ENCODE measurements around the gene OXT.
A peak's percentile ranks its signal among the peaks of the same experiment; 100 is the strongest.

OXT gene

DNA sequence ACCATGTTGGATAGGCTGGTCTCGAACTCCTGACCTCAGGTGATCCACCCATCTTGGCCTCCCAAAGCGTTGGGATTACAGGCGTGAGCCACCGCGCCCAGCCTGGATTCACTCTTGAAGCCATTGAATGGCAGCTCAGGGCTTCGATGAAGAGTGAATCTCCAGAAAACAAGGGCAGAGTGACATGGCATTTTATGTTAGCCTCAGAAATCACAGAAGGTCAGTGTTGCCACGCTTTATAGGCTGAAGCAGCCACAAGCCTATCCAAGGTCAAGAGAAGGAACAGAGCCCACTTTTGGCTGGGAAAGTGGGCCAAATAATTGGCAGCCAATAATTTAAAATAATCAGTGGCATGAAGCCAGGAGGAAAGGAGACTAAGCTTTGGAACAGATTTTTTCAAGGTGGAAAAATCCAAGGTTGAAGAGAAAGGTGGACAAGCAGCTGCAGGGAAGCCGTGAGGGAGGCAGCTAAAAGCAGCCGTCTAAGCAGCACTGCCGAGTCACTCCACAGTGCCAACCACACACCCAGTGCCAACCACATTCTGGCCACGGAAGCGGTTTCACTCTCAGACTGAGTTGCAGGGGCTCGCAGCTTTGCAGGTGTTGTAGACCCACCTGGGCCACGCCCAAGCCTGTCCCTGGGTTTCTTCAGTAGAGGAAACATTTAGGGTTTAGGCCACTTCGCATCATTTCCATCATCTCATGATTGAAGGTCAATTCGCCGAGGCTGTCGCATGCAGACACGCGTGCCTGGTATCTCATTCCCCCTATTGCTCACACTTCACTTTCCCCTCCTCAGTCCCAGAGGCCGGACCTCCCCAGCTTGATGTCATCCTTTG, 30.5 kb downstream of the OXT start:
- no peak overlapping the region for H3K4me2 ChIP-seq (ENCODE audit: insufficient read depth, low read length, poor library complexity, severe bottlenecking)
- H4K91ac ChIP-seq (ENCODE audit: low read depth, low read length, poor library complexity), result no peak overlapping the region
- no peaks in the 10 kb centered on the region for H3K79me1 ChIP-seq (ENCODE audit: low read depth, low read length)
- no peak overlapping the region for H3K27ac ChIP-seq (replicated peaks; ENCODE audit: low read length)
- no peak overlapping the region for H2BK120ac ChIP-seq (ENCODE audit: low read depth, low read length)
- H2AFZ ChIP-seq (ENCODE audit: low read length), result no peak overlapping the region
- peak overlapping the region; percentile 16 for H3K18ac ChIP-seq (ENCODE audit: low read length)
- H2AK5ac ChIP-seq (ENCODE audit: low read depth, low read length), result no peak overlapping the region
- no peaks in the 10 kb centered on the region for H3K36me3 ChIP-seq (replicated peaks in 1 of 2; ENCODE audit: control insufficient read depth in 2 of 2, insufficient read depth in 2 of 2, low read length in 2 of 2)
- no peak overlapping the region for H3K14ac ChIP-seq (ENCODE audit: low read length)
- no peak overlapping the region for H2BK5ac ChIP-seq (ENCODE audit: low read length)
- H3K9me3 ChIP-seq (replicated peaks in 1 of 2; ENCODE audit: control insufficient read depth in 2 of 2, insufficient read depth in 1 of 2, low read depth in 1 of 2, low read length in 2 of 2), result no peaks in the 10 kb centered on the region
- H3K23ac ChIP-seq (ENCODE audit: low read depth, low read length, poor library complexity), result no peak overlapping the region
- no peak for DNase-seq (ENCODE audit: low spot score)
- H2BK15ac ChIP-seq (ENCODE audit: low read length), result no peak overlapping the region
- H3K4me3 ChIP-seq (ENCODE audit: low read length in 2 of 2), result no peak overlapping the region
- WGBS, 2 donors (ENCODE audit: extremely low coverage in 2 of 2, insufficient read length in 2 of 2, insufficient replicate concordance in 1 of 2), result no CpG with 5 or more reads among the region's 21 CpGs
- H3K4ac ChIP-seq (ENCODE audit: low read length), result no peak overlapping the region
- no peaks in the 10 kb centered on the region for H3K27me3 ChIP-seq (ENCODE audit: control insufficient read depth in 3 of 3, insufficient read depth in 3 of 3, low read depth in 1 of 3, low read length in 3 of 3)
- no peak overlapping the region for H4K8ac ChIP-seq (ENCODE audit: low read depth, low read length)
- H3K9ac ChIP-seq (ENCODE audit: low read depth, low read length, poor library complexity), result no peak overlapping the region
- no peak overlapping the region for H2BK12ac ChIP-seq (ENCODE audit: low read length)
- peaks cover 0 to 4% of the 10 kb centered on the region in 2 donors for H3K4me1 ChIP-seq (ENCODE audit: control insufficient read depth in 2 of 2, insufficient read depth in 1 of 2, low read depth in 1 of 2, low read length in 2 of 2)

DNA sequence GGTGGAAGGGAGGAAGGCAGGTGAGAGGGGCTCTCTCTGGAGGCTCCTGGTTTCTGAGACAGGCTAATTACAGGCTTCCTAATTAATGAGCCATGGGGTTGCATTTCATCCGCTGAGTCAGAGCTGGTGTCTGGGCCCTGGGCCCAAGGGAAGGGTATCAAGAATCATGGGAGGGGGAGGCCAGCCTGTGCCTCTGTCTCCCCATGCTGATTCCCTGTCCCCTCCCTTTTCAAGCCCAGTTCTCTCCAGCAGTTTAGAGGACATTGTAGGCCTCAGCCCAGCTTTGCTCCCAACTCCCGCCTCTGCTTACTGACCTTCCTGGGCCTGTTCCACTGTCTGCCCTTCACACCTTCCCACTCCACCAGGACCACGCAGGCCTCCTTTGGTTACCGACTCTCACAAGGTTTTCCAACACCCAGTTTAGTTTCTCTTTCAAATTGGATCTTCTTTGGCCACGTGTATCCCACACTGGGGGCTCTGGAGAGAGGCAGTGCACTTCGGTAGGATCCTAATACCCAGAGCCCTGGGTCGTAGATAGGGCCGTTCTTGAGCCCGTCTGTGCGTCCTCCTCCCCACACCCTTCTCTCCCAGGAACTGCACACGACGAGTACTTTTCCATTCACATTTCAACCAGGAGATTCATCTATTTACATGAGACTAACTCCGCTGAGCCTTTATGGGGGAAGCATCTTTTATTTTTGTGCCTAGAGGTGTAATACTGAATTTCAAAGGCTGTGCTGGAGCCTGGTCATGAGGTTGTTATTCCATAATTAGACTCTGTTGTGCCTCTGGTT, 31.4 kb downstream of the OXT start:
- Histone ChIP-seq H3K36me3 (replicated peaks in 1 of 2; ENCODE audit: control insufficient read depth in 2 of 2, insufficient read depth in 2 of 2, low read length in 2 of 2) (no peaks in the 10 kb centered on the region), H3K27ac (replicated peaks; ENCODE audit: low read length) (no peak overlapping the region), H3K4ac (ENCODE audit: low read length) (no peak overlapping the region), H2BK5ac (ENCODE audit: low read length) (no peak overlapping the region), H3K4me2 (ENCODE audit: insufficient read depth, low read length, poor library complexity, severe bottlenecking) (no peak overlapping the region), H2BK15ac (ENCODE audit: low read length) (no peak overlapping the region), H3K9me3 (replicated peaks in 1 of 2; ENCODE audit: control insufficient read depth in 2 of 2, insufficient read depth in 1 of 2, low read depth in 1 of 2, low read length in 2 of 2) (no peaks in the 10 kb centered on the region), H3K4me3 (ENCODE audit: low read length in 2 of 2) (no peak overlapping the region), H2BK12ac (ENCODE audit: low read length) (no peak overlapping the region), H3K14ac (ENCODE audit: low read length) (no peak overlapping the region), H3K9ac (ENCODE audit: low read depth, low read length, poor library complexity) (no peak overlapping the region), H4K8ac (ENCODE audit: low read depth, low read length) (no peak overlapping the region), H3K4me1 (ENCODE audit: control insufficient read depth in 2 of 2, insufficient read depth in 1 of 2, low read depth in 1 of 2, low read length in 2 of 2) (peaks cover 2 to 7% of the 10 kb centered on the region in 2 donors), H3K27me3 (ENCODE audit: control insufficient read depth in 3 of 3, insufficient read depth in 3 of 3, low read depth in 1 of 3, low read length in 3 of 3) (no peaks in the 10 kb centered on the region), H2AFZ (ENCODE audit: low read length) (peak overlapping the region; percentile 30), H2AK5ac (ENCODE audit: low read depth, low read length) (no peak overlapping the region), H3K23ac (ENCODE audit: low read depth, low read length, poor library complexity) (no peak overlapping the region), H4K91ac (ENCODE audit: low read depth, low read length, poor library complexity) (no peak overlapping the region), H3K79me1 (ENCODE audit: low read depth, low read length) (no peaks in the 10 kb centered on the region), H2BK120ac (ENCODE audit: low read depth, low read length) (no peak overlapping the region), H3K18ac (ENCODE audit: low read length) (no peak overlapping the region)
- DNase-seq (ENCODE audit: low spot score), result no peak
- WGBS, 2 donors (ENCODE audit: extremely low coverage in 2 of 2, insufficient read length in 2 of 2, insufficient replicate concordance in 1 of 2), result no CpG with 5 or more reads among the region's 13 CpGs

DNA sequence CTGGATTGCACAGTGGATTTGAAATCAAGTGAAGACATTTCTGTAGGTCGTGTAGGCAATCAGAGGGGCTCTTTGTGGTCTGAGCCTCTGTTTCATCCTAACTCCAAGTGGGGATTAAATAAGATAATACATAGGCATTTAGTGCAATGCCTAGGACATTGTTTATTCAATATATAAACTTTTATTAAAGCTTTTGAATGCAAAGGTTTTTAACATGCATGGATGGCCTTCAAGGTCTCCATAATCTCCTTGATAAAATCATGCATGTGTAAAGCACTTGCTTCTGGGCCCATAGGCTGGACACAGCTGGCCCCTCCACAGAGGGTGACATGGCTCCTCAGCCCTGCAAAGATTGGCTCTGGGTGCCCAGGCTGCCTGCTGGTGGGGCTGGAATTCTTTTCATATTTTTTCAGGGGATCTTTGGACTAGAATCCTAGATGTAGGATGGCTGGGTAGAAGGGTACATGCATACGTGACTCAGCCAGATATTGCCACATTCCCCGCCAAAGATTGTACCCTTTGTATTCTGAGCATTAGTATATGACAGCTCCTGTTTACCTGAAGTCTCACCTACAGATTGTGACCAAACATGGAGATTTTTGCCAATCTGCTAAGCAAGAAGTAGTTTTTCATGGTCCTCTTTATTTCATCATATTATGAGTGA, 32.1 kb downstream of the OXT start:
- Histone ChIP-seq H3K4me3 (ENCODE audit: low read length in 2 of 2) (no peak overlapping the region), H3K14ac (ENCODE audit: low read length) (no peak overlapping the region), H3K36me3 (replicated peaks in 1 of 2; ENCODE audit: control insufficient read depth in 2 of 2, insufficient read depth in 2 of 2, low read length in 2 of 2) (no peaks in the 10 kb centered on the region), H3K79me1 (ENCODE audit: low read depth, low read length) (no peaks in the 10 kb centered on the region), H3K4me2 (ENCODE audit: insufficient read depth, low read length, poor library complexity, severe bottlenecking) (no peak overlapping the region), H2BK5ac (ENCODE audit: low read length) (no peak overlapping the region), H2BK120ac (ENCODE audit: low read depth, low read length) (no peak overlapping the region), H3K9ac (ENCODE audit: low read depth, low read length, poor library complexity) (no peak overlapping the region), H3K4me1 (ENCODE audit: control insufficient read depth in 2 of 2, insufficient read depth in 1 of 2, low read depth in 1 of 2, low read length in 2 of 2) (peaks cover 2 to 7% of the 10 kb centered on the region in 2 donors), H4K91ac (ENCODE audit: low read depth, low read length, poor library complexity) (no peak overlapping the region), H2BK12ac (ENCODE audit: low read length) (no peak overlapping the region), H3K27ac (replicated peaks; ENCODE audit: low read length) (no peak overlapping the region), H3K9me3 (replicated peaks in 1 of 2; ENCODE audit: control insufficient read depth in 2 of 2, insufficient read depth in 1 of 2, low read depth in 1 of 2, low read length in 2 of 2) (no peaks in the 10 kb centered on the region), H2AFZ (ENCODE audit: low read length) (no peak overlapping the region), H2BK15ac (ENCODE audit: low read length) (no peak overlapping the region), H3K18ac (ENCODE audit: low read length) (no peak overlapping the region), H4K8ac (ENCODE audit: low read depth, low read length) (no peak overlapping the region), H3K4ac (ENCODE audit: low read length) (no peak overlapping the region), H2AK5ac (ENCODE audit: low read depth, low read length) (no peak overlapping the region), H3K23ac (ENCODE audit: low read depth, low read length, poor library complexity) (no peak overlapping the region), H3K27me3 (ENCODE audit: control insufficient read depth in 3 of 3, insufficient read depth in 3 of 3, low read depth in 1 of 3, low read length in 3 of 3) (no peaks in the 10 kb centered on the region)
- WGBS, 2 donors (ENCODE audit: extremely low coverage in 2 of 2, insufficient read length in 2 of 2, insufficient replicate concordance in 1 of 2), result no CpG with 5 or more reads among the region's 3 CpGs
- no peak for DNase-seq (ENCODE audit: low spot score)

Data from neuronal stem cell (in vitro differentiated cells).